Epithelial cell of prostate (primary cell): Measurements from ENCODE around the gene BCL11A.
"Not testable (repeated sequence)": the region's sequence is repeated elsewhere in the genome, so short reads cannot be mapped to it uniquely, and the experiment has no call there.

Experiments used
- DNase-seq: peaks from one replicate; pipeline ENCODE4 v3.0.0-alpha.2; 2011; ENCODE audit warnings: low read depth, low spot score
- H3K27ac ChIP-seq: fragments of 450-650 bp; 2 replicates; pipeline ENCODE4 v1.5.1; 2017; ENCODE audit warnings: mild to moderate bottlenecking

BCL11A gene

DNA sequence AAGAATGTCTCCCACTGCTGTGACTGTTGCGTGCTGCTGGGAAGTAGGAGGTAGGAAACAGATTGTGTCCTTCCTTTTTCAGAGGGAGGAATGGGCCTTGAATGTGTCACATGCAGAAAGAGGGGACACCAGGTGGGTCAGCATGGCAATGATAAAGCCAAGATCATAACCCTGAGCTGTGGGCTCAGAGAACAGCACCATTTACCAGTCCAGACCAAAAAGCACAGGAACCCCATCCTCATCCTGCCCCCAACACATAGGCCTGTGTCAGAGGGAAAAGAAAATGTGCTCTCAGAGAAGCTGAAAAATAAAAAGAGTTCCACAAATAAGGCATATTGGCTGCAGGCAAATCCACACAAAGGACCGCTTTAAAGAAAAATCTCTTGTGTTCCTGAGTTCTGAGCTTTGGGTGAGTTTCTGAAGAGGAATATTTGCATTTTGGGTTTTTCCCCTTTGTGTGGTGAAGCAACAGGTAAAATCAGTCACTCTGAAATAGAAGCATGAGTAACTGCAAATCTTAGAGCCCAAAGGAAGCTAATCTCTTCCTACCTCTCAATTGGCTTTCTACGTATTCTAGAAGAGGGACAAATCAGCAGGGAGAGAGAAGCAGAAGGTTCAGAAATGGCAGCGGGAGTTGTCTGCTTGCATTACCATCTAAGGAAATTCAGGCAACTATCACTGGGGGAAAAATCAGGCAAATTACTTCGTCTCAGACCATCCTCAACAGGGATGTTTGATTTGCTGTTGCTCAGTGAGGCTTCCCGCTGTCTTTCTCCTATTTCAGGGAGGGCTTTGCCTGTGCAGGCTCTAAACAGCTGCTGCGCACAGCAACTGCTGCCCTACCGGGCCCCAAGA is 106.8 kb downstream of the BCL11A start:
- H3K27ac ChIP-seq = no peak overlapping the region
- DNase-seq = no peak

DNA sequence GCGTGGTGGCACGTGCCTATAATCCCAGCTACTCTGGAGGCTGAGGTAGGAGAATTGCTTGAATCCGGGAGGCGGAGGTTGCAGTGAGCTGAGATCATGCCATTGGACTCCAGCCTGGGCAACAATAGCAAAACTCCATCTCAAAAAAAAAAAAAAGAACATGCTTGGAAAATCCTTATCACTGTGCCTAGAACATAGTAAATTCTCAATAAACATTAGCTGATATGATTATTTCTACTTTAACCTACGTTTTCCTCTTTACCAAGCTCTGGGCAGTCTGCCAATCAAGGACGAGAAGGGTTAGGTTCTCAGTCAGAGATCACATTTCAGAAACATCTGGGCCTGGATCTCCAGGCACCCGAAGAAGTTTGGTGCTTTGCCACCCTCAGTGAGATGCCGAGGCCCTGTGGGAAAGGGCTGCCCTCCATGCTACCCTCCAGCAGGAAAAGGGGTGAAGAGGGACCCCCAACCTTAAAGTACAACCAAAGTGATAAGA is 107.7 kb downstream of the BCL11A start:
- no peak for DNase-seq
- H3K27ac ChIP-seq = no peak overlapping the region

DNA sequence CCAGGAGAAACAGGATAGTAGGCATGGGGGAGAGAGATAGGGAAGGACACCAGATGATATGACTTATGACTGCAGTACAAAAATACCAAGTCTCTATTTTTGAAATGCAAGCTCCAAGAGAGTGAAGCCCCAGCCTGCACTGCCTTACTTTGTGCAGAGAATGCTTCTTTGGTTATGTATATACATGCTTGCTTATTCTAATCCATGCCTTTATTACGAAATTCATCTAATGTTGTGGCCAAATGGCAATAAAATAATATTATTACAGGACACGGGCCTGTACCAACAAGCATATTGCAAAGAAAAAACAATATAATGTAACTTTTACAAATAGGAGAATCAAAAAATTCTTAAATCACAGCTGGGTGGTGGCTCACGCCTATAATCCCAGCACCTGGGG is 110.8 kb downstream of the BCL11A start:
- no peak for DNase-seq

GRCh38 chr2:60441800-60442199 is 111.7 kb downstream of the BCL11A start:
- DNase-seq = peak; percentile 14
- H3K27ac ChIP-seq = peak overlapping the region; percentile 31

More for the DNA sequence above, 110.8 kb downstream of the BCL11A start:
- peak overlapping the region; percentile 31 for H3K27ac ChIP-seq

- no peak for DNase-seq
- H3K27ac ChIP-seq = no peak overlapping the region
Measured at GRCh38 chr2:60440767-60441163, 112.7 kb downstream of the BCL11A start.

GRCh38 chr2:60440079-60440766 is 113.2 kb downstream of the BCL11A start:
- no peak for DNase-seq
- no peak overlapping the region for H3K27ac ChIP-seq

DNA sequence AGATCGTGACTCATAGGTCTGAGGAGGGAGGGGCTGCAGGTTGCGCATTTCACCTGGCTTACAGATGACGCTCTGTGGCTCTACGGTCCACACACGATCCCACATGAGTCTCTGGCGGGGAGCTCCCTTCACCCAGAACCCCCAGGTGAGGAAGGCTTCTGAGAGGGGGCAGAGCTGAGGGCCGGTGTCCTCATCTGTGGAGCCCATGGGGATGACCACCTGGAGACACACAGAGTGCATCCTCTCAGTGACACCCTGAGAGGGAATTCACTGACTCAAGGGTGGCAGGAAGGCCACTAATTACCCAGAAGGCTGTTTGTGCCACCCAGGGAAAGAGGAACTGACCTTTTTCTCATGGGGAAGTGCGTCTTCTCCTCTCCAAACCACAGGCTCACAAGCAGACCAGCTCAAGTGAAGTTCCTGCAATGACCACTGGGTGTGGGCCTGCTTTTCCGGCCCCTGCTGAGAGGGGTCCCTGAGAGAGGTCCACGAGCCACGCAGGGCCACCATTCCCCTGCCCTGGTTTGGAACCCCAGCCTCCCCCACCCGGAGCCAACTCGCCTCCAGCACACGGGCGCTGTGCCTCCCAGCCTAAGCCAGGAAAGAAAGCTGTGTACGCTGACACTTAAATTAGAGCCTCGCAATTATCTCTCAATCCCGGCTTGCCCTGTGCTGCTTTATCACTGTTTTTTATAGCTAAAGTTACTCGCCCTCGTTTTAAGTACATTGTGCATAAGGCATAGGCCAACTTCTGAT is 114.1 kb downstream of the BCL11A start:
- H3K27ac ChIP-seq = no peak overlapping the region
- no peak for DNase-seq

- DNase-seq = no peak
- no peak overlapping the region for H3K27ac ChIP-seq
Measured at GRCh38 chr2:60438653-60439052, 114.8 kb downstream of the BCL11A start.

GRCh38 chr2:60438131-60438530 is 115.3 kb downstream of the BCL11A start:
- H3K27ac ChIP-seq = no peak overlapping the region
- no peak for DNase-seq

GRCh38 chr2:60437080-60437696 is 116.3 kb downstream of the BCL11A start:
- H3K27ac ChIP-seq = no peak overlapping the region
- DNase-seq = no peak

GRCh38 chr2:60433018-60433596 is 120.3 kb downstream of the BCL11A start:
- no peak for DNase-seq
- H3K27ac ChIP-seq = peak overlapping the region; percentile 25

GRCh38 chr2:60432035-60432601 is 121.3 kb downstream of the BCL11A start:
- peak overlapping the region; percentile 25 for H3K27ac ChIP-seq
- DNase-seq = no peak

DNA sequence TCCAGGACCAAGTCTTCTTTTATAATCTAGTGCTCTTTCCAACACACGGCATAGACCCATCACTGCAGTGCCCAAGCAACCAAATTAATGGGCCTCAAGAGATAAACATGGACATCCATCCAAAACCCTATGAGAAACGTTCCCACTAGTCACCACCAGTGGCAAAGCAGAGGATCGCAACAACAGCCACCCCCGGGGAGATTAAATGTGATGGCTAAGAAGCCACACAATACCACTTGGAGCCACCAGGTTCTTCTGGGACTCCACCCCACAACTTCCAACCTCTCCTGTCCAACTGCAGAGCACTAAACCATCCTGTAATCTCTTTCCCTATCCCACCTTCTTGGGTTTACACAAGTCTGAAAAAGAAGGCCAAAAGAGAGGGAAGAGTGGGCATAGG is 123.8 kb downstream of the BCL11A start:
- H3K27ac ChIP-seq = no peak overlapping the region
- no peak for DNase-seq

- no peak overlapping the region for H3K27ac ChIP-seq
- no peak for DNase-seq
Measured at GRCh38 chr2:60426880-60427279, 126.6 kb downstream of the BCL11A start.

GRCh38 chr2:60426341-60426740 is 127.1 kb downstream of the BCL11A start:
- no peak overlapping the region for H3K27ac ChIP-seq
- DNase-seq = no peak

GRCh38 chr2:60424233-60424632 is 129.2 kb downstream of the BCL11A start:
- H3K27ac ChIP-seq = no peak overlapping the region

GRCh38 chr2:60423505-60423904 is 129.9 kb downstream of the BCL11A start:
- no peak overlapping the region for H3K27ac ChIP-seq

More at GRCh38 chr2:60424233-60424632, 129.2 kb downstream of the BCL11A start:
- no peak for DNase-seq

DNA sequence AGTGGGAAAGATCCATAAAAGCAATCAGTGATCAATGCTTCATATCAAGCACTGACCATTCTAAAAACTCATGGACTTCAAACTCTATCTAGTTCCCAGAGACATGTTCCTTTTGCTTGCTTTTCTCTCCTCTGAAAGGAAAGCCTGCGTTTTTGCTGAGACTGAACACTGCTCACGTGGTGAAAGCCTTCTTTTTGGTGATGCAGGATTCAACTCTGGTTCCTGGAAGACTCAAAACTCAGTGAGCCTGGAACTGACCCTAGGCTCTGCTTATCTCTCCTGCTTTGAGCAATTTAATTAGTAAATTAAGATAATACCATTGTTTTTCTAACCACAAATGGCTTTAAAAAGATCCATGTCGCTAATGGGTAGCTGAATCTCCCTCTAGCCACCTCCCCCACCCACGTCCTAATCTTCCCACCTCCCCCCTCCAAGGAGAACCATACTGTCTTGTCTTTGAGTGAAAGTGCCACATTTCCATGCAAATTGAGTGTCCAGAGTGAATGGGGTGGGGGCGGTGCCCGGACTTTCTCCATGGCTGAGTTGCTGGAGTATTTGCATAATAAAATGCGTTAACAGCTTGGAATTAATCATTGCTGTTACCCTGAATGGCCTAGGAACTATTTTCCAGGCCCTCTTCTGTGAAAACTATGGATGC is 130.5 kb downstream of the BCL11A start:
- DNase-seq = no peak
- no peak overlapping the region for H3K27ac ChIP-seq

More at GRCh38 chr2:60423505-60423904, 129.9 kb downstream of the BCL11A start:
- no peak for DNase-seq

- H3K27ac ChIP-seq, DNase-seq: not testable (repeated sequence)
Measured at GRCh38 chr2:60417210-60417609, 136.2 kb downstream of the BCL11A start.
